GM12873 (cell line): Measurements from ENCODE around the gene ERH.
A peak's percentile ranks its signal among the peaks of the same experiment; 100 is the strongest.

ENCODE experiments used
- TF ChIP-seq, protein P1 (sequence below): IDR thresholded peaks from 2 replicates; pipeline ENCODE4 v1.5.1; 2012; ENCODE audit warnings: low read depth, mild to moderate bottlenecking, moderate library complexity, low read length, control low read depth; ENCODE audit not compliant: insufficient read depth; ENCODE audit errors: missing control alignments

Gene ERH

DNA sequence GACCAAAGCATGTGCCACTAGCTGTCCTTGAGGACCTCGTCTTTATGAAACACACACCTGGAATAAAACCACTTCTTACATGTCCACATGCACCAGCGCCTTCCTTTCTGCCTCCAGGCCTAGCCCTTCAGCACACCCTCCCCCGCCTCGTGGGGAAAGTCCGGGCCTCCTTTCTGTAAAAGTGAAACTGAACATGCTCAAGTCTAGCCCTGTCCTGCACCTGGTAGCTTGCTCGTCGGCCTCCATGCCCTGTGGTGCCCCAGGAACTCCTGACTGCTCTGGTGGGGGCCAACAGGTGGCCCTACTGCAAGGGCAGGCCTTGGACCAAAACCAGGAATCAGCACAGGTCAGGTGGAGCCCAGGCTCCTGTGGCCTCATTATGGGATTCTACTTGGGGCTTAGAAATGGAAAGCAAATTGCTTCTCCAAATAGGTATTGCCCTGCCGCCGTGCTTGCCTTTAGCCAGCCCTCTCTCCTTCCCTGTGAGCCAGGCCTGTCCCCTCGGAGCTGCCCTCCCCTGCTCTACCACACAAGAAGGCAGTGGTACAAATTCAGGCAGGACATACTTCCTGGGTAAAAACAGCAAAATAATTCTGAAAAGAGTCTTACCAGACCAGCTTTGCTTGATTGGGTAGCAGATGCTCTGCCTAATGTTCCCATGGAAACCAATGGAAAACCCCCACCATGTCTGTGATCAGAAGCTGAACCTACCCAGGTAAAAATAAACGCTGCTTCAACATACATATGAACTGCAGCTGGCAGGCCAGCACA is 43.5 kb downstream of the ERH start:
- TF ChIP-seq, protein P1, sequence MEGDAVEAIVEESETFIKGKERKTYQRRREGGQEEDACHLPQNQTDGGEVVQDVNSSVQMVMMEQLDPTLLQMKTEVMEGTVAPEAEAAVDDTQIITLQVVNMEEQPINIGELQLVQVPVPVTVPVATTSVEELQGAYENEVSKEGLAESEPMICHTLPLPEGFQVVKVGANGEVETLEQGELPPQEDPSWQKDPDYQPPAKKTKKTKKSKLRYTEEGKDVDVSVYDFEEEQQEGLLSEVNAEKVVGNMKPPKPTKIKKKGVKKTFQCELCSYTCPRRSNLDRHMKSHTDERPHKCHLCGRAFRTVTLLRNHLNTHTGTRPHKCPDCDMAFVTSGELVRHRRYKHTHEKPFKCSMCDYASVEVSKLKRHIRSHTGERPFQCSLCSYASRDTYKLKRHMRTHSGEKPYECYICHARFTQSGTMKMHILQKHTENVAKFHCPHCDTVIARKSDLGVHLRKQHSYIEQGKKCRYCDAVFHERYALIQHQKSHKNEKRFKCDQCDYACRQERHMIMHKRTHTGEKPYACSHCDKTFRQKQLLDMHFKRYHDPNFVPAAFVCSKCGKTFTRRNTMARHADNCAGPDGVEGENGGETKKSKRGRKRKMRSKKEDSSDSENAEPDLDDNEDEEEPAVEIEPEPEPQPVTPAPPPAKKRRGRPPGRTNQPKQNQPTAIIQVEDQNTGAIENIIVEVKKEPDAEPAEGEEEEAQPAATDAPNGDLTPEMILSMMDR = no peak

DNA sequence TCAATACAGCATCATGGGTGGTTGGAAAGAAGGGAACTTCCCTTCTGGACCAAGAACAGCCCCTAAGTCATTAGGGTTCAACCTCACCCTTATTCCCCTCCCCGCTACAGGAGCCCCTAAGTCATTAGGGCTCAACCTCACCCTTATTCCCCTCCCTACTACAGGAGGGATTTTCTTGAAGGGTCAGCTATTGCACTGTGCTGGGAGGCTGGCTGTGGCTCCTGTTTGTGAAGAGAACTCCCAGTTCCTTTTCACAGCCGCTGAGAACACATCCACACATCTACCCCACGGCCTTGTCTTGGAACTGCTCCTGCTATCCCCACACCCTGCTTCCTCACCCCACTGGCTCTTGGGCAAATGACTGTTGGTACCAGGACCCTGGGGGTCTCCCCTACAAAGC is 44.9 kb downstream of the ERH start:
- TF ChIP-seq, protein P1 = no peak

DNA sequence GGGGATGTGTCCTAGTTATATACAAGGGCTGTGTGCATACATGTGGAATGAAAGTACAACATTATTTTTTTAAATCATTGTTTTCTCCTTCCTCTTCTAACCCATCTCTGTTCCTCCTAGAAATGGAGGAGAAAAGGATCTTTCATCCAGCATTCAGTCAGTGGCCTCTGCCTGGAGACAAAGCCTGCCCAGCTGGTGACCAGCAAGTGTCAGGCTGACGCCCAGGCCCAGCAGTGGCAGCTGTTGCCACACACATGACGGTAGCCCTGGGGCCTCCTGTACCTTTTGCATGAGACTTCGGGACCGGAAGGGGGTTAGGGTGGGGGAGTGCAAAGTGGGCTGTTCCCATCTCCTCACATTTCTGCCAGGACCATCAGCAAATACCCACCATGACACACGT is 46.2 kb downstream of the ERH start:
- TF ChIP-seq, protein P1 = no peak

GRCh38 chr14:69351385-69351784 is 46.7 kb downstream of the ERH start:
- TF ChIP-seq, protein P1 = no peak

DNA sequence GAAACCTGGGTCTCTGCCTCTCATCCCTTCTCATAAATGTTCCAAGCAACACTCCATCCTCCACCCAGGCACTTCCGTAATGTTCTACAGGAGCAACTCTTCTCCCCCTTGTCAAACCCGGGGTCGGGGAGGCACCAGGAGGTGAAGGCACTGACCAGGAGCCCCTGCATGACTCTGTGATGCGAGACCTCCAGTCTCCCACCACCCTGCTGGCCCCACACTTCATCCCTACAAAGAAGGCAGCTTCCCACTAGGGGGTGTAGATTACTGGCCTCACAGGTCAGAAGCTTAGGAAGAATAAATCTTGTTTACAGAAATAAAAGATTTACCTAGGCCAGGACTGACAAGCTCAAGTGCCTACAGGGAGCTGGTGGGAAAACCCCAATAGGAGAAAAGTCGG is 47.2 kb downstream of the ERH start:
- TF ChIP-seq, protein P1 = no peak

DNA sequence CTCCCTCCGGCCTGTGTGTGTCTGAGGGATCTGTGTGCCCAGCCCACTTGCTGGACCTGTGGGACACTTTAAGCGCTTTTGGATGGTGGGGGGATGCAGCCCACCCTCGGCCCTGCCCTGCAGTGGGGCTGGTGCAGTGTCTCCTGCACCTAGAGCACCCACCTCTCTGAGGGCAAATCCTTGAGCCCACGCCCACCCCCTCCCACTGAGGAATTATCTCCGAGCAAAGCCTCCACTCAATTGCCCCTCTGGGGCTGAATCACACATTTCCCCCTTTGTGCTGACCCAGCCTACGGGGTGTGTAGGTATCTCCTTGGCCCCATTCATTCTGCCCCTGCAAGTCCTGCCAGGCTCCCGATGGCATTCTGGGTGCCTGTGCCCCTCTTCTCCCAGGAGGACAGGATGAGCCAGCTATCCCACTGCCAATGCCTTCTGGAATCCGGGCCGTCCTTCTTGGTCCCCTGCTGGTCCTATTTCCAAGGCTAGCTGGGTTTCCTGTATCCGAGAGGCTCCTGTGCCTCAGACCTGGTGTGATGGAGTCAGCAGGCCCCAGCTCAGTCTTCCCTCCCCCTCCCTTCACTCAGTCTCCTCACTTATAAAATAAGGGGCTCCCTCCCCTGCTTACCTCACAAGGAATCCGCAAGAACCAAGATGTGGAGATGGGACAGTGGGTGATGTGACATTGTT is 48.9 kb downstream of the ERH start:
- TF ChIP-seq, protein P1 = no peak

- TF ChIP-seq, protein P1 = peak; percentile 62
These were observed 51.4 kb downstream of the ERH start for GRCh38 chr14:69346710-69347109.
